GM18867 (cell line): ENCODE results near the gene OLFML2A.

Experiments used
- ATAC-seq: cut with Tn5 transposase; IDR thresholded peaks from one replicate; pipeline ENCODE4 v1.9.1; 2021; ENCODE audit warnings: mild to moderate bottlenecking, moderate library complexity; ENCODE audit not compliant: unreplicated experiment

OLFML2A gene

DNA sequence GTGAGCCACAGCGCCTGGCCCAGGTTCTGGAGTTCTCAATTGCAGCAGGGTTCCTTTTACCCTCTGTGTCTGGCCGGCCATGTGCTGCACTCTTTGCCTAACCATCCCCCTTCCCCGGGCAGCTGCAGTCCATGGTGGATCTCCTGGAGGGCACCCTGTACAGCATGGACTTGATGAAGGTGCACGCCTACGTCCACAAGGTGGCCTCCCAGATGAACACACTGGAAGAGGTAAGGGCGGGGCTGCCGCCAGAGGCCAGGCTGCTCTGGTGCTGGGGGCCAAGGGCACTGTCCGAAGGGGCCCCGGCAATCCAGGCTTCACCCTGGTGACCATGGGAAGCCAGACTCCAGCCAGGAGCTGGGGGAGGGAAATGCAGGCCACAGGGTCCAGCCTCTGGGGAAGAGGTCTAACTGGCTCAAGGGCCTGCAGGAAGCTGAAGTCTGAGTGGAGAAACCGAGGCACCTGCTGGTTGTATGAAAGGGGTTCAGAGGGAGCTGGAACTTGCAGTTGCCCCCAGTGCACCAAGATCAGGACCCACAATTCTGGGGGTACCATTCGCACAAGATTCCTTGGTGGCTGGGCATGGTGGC lies 18.1 kb downstream of the OLFML2A start:
- ATAC-seq, result no peak

DNA sequence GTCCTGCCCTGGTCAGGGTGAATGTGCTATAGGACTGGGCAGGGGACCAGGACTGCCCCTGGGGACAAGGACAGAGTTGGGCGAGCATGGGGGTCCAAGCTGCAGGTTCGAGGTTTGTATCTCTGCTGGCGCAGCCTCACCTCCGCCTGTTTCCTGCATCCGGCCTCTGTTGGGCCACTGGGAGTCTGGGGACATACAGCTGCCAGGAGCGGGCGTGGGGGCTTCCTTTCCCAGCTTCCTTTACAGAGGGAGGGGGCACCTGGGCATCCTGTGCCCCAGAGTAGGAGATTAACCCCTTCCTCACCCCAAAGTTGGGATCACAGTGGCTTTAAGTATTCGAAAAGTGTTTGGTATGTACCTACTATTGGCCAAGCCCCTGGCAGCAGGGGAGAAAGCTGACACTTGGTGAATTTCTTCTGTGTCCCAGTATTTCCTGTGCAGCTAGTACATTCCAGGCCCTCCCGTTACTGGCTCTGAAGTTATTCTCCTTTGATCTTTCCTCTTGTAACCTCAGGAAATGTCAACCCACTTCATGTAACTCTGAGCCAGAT lies 19.0 kb downstream of the OLFML2A start:
- no peak for ATAC-seq

DNA sequence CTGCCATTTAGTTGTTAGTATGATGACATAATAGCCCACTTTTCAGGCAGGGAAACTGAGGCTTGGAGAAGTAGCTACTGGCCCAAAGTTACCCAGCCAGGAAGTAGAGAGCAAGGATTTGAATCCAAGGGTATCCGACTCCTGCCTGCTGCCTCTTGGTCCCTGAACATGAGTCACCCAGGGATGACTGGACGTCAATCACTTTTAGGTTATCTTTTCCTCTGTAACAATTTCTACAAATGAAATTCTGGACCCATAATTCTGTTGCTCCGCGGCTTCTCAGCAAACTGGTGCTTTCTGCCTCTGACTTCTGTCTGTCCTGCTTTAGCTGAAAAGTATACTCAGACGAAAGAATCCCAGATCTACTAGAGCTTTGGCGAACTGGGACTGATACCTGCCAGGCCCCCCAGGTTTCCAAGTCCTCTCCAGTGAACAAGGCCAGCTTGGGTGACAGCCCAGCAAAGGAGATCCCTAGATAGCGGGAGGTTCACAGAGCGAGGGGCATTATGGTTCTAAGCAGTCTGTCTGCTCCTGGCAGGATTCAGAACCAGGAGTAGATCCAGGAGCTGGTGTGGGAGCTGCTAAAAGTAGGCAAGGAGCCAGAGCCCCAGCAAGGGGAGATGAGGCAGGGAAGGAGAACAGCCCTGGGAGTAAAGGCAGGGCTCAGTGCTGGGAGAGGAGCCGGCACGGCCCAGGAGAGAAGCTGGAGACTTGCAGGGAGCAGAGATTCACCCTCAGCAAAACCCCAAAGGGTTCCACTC lies 20.6 kb downstream of the OLFML2A start:
- no peak for ATAC-seq

DNA sequence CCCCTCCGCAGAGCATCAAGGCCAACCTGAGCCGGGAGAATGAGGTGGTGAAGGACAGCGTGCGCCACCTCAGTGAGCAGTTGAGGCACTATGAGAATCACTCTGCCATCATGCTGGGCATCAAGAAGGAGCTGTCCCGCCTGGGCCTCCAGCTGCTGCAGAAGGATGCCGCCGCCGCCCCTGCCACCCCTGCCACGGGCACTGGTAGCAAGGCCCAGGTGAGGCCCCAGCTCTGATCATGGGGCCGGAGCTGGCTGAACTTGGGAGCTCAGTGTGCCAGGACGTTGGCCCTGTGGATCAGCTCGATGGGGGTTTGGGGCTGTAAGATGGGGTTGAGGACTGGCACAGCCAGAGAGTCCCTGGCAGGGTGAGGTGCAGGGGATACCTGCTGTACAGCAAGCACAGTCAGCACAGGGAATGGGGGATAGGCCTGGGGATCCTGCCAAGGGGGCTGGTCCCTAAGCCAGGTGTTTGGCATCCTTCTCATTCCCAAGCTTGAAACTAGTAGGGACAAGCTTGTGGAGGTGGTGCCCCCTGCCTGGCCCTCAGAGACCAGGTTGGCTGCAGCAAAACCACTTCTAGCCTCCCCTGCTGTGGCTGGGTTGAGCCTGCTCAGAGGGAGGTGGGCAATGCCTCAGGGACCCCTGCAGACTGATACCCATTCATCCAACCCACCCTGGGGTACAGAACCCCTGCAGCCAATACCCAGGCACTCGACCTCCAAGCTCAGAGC lies 22.5 kb downstream of the OLFML2A start:
- no peak for ATAC-seq

DNA sequence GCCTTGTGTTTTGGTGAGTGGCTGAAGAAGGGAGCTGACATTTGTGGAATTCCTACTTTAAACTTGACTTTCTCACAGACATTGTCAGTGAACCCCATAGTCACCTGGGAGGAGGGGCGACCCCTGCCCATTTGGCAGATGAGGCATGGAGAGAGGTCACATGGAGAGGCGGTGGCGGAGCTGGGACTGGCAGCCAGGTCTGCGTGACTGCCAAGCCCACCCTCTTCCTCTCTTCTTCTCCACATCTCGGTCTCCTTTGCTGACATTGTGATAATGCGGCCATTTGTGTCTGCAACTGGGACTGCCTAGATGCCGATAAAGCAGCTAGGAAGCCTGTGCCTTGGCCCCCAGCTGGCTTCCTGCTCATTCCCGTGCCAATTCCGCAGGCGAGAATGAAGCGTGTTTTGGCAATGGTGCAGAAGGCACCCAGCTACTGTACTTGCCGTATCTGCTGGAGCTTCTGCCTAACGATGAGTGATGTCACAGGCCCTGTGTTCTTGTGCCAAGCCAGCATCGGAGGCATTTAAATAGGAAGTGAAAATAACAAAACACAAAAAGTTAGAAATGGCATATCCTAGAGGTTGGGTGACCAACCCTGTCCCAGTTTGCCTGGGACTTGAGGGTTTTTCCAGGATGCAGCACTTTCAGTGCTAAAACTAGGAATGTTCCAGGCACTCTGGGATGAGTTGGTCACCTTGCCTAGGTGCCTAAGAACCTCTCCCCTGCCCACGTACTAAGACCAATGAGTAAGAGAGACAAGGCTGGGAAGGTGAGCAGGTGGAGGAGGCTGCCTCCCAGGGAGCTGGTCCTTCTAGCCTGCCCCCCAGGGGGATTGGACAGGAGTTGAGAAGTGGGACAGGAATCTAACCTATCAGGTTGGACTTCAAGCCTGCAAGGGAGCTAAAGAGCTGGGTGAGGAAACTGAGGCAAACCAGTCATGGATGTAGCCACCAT lies 23.6 kb downstream of the OLFML2A start:
- ATAC-seq, result no peak

GRCh38 chr9:124801356-124801755 lies 24.4 kb downstream of the OLFML2A start:
- no peak for ATAC-seq

- no peak for ATAC-seq
Observed at GRCh38 chr9:124802426-124802825, 25.5 kb downstream of the OLFML2A start.

DNA sequence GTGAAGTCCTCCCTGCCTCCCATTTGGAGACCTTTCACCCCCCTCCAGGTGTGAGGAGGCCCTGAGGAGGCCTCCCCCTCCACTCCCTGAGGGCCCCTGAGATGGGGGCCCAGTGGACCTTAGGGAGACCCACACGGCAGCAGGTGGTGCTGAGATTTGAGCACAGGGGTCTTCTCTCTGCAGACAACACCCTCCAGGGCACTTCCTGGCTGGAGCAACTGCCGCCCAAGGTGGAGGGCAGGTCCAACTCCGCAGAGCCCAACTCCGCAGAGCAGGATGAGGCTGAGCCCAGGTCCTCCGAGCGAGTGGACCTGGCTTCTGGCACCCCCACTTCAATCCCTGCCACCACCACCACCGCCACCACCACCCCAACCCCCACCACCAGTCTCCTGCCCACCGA lies 27.0 kb downstream of the OLFML2A start:
- ATAC-seq, result no peak

- no peak for ATAC-seq
Observed at GRCh38 chr9:124805186-124805585, 28.3 kb downstream of the OLFML2A start.

DNA sequence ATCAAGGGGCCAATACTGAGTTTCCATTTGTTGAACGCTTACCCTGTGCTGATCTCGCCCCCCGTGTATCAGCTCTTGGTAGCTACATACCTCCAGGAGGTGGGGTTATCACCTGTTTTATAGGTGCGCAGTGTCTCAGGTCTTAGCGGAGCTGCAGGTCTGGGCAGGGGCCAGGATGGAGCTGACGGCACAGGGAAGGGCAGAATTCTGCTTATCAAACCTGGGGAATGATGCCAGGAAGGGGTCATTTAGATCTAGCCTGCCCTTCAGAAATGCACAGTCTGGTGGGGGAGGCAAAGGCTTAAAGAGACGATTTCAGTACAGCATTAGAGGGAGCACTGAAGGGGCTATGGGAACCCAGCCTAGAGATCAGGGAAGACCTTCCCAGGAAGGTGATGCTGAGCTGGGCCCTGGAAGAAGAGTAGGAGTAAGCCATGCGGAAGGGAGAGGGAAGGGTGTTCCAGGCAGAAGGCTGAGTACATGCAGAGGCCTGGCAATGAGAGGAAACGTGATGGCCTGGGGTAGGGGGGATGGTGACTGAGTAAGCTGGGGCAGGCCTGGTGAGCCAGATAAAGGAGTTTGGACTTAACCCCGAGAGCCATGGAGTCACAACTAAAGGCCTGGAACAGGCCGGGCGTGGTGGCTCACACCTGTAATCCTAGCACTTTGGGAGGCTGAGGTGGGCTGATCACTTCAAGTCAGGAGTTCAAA lies 31.5 kb downstream of the OLFML2A start:
- ATAC-seq, result no peak

- ATAC-seq, result no peak
Observed at GRCh38 chr9:124809211-124809610, 32.3 kb downstream of the OLFML2A start.

- no peak for ATAC-seq
Observed at GRCh38 chr9:124809741-124810500, 33.0 kb downstream of the OLFML2A start.

GRCh38 chr9:124810663-124811355 lies 33.9 kb downstream of the OLFML2A start:
- no peak for ATAC-seq

GRCh38 chr9:124812441-124812876 lies 35.5 kb downstream of the OLFML2A start:
- ATAC-seq, result no peak

GRCh38 chr9:124813041-124813440 lies 36.1 kb downstream of the OLFML2A start:
- no peak for ATAC-seq

GRCh38 chr9:124813501-124814163 lies 36.7 kb downstream of the OLFML2A start:
- ATAC-seq, result no peak

DNA sequence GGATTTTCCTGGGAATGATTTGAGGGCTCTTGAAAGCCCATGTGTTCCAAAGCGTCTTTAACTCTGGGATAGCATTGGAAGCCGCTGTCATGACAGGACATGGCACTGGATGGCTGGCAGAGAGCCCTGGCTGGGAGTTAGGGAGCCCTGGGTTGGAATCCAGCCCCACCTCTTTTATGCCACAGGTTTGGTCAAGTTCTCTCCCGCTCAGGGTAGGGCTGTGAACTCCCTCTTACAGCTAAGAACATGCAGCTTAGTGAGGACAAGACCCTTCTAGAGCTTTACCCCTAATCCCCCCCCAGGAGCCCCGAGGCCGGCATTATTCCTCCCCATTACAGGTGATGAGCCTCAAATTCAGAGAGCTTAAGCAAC lies 37.2 kb downstream of the OLFML2A start:
- ATAC-seq, result no peak

DNA sequence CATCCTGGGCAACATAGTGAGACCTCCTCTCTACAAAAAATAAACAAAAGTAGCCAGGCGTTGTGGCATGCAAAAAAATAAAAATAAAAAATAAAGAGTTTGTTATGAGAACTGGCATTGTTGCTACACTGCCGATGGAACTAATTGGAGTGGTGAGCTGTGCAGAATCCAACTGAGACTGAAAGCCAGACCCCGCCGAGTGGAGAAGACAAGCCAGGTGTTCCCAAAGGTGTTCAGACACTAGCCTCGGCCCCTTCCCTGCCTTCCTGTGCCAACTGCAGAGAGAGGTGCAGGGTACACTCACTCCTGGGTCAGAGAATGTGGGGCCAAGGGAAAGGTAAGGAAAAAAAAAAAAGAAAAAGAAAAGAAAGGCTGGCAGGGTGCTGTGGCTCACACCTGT lies 38.7 kb downstream of the OLFML2A start:
- ATAC-seq, result no peak
